Thyroid gland (tissue), 4 donors: ENCODE data around the gene TRAPPC2.

Experiments
- POLR2A ChIP-seq, 2 donors: fragments of 450-650 bp; IDR thresholded peaks; one replicate each; pipeline ENCODE4 v1.6.1; 2017; ENCODE audit warnings: antibody characterized with exemption in 2 of 2, mild to moderate bottlenecking in 2 of 2, moderate library complexity in 1 of 2
- TF ChIP-seq, protein P1 (sequence below), 6 experiments: fragments of 200-600 bp in 3 of 6; fragments of 450-650 bp in 3 of 6; sonication (generic) in 3 of 6; IDR thresholded peaks; one replicate each; pipeline ENCODE4 v1.5.1; 2016 to 2019; ENCODE audit warnings: antibody characterized with exemption in 6 of 6, mild to moderate bottlenecking in 2 of 6, inconsistent platforms in 1 of 6, moderate library complexity in 1 of 6

DNA sequence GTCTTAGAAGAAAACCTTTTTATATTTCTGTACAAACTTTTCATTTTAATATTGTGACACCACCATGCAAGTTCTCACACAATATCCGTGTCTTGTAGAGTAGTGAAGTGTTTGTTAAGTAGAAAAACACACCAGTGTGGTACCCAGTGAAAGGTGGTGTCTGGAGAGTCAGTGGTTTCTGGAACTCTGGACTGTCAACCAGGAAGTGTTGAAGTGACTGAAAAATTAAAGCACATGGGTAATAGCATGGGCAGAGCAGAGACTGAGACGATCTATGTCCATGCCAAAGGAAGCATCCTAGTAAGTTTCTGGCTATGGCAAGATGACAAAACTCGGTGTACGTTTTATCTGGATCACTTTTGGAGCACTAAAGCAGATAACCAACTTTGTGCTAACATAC is 23.3 kb downstream of the TRAPPC2 start:
- no peak for TF ChIP-seq POLR2A (IDR thresholded peaks at IDR 0.05)
- TF ChIP-seq, protein P1, sequence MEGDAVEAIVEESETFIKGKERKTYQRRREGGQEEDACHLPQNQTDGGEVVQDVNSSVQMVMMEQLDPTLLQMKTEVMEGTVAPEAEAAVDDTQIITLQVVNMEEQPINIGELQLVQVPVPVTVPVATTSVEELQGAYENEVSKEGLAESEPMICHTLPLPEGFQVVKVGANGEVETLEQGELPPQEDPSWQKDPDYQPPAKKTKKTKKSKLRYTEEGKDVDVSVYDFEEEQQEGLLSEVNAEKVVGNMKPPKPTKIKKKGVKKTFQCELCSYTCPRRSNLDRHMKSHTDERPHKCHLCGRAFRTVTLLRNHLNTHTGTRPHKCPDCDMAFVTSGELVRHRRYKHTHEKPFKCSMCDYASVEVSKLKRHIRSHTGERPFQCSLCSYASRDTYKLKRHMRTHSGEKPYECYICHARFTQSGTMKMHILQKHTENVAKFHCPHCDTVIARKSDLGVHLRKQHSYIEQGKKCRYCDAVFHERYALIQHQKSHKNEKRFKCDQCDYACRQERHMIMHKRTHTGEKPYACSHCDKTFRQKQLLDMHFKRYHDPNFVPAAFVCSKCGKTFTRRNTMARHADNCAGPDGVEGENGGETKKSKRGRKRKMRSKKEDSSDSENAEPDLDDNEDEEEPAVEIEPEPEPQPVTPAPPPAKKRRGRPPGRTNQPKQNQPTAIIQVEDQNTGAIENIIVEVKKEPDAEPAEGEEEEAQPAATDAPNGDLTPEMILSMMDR (IDR thresholded peaks at IDR 0.05), result no peak
